Left renal cortex interstitium (tissue), 4 donors: Measurements from ENCODE around the gene TRAPPC1. TPM values are rescaled to one million over a fixed set of nuclear protein-coding genes. Genes with fewer than 3 reads are reported as not detected.

Experiments used
- DNase-seq, 4 donors: peaks; one replicate each; pipeline ENCODE4 v3.0.0-alpha.2; 2013; ENCODE audit warnings: low read depth in 4 of 4, low spot score in 2 of 4, missing footprints in 1 of 4
- polyA plus RNA-seq, 4 donors: library from polyadenylated mRNA; unstranded; fragments of 120-200 nt; gene quantifications; one replicate each; pipeline ENCODE4 v1.2.1, GENCODE V29; 2013; ENCODE audit not compliant: insufficient read length in 4 of 4

TRAPPC1 gene
- polyA plus RNA-seq, 4 donors, result 126 to 157 (median 136) TPM

DNA sequence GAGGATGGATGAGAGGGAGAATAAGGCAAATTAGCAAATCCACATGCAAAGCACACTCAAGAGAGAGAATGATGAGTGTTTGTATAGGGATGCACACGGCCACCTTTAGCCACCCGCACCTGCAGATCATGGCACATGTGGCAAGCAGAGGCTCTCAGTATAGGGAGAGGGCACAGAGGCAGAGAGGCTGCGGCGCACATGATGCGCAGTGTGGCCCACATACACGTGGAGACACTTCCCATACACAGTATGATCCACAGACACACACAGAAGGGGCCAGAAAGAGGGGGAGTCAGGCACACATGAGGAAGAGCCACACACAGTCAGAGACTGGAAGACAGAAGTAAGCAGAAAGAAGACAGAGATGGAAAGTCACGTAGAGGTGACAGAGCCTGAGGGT is 49.7 kb downstream of the TRAPPC1 start:
- DNase-seq, result no peak

DNA sequence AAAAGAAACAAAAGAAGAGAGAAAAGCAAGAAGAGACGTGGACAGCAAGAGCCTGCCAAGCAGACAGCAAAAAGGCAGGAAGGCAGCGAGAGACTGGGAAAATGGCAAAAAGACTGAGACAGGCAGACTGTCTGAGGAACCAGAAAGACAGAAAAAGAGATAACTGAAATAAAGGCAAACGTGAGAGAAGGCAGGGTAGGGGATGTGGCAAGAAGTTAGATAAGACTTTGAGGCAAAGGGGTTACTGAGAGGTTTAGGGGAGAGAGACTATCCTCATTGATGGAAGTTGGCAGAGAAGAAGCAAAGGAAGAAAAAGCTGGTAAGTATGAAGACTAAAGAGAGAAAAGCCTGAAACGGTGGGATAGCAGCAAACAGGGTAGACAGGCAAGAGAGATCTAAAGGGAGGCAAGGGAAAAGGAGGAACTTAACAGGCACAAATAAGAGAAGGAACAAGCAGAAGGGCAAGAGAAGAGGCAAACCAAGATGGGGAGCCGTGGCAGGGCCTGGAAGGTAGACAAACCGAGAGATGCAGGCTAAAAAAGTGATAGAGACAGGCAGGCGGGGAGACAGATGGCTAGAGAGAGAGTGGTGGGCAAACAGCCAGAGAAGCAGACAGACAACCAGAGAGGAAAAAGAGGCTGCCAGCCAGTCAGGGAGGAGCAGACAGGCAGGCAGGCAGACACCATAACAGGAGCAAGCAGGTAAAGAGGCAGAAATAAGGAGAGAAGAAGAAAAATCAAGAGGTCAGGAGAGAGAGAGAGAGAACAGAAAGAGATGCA is 50.3 kb downstream of the TRAPPC1 start:
- DNase-seq, result no peak

Other genes starting within 250 kb of the TRAPPC1 start
- gene TP53, start 244.5 kb downstream of the TRAPPC1 start, polyA plus RNA-seq, result 10 to 100 TPM; 63.1 to 78.2 (median 72.6) TPM
- gene WRAP53, start 243.5 kb downstream of the TRAPPC1 start, polyA plus RNA-seq, result 10 to 100 TPM; 11.1 to 17.6 (median 15.6) TPM
- 10 to 100 TPM; 22.3 to 25.6 (median 23.7) TPM for gene EFNB3, start 226.7 kb downstream of the TRAPPC1 start, polyA plus RNA-seq
- under 1 TPM; 0.16 to 0.47 (median 0.34) TPM for gene DNAH2, start 214.2 kb downstream of the TRAPPC1 start, polyA plus RNA-seq
- 10 to 100 TPM; 14.6 to 35.4 (median 26.1) TPM for gene KDM6B, start 97.7 kb downstream of the TRAPPC1 start, polyA plus RNA-seq
- 10 to 100 TPM; 22.1 to 34.0 (median 28.5) TPM for gene TMEM88, start 76.9 kb downstream of the TRAPPC1 start, polyA plus RNA-seq
- 100 to 1,000 TPM in 2 of 4 donors, 10 to 100 TPM in 2; 68.9 to 144 (median 105) TPM for gene NAA38, start 74.4 kb downstream of the TRAPPC1 start, polyA plus RNA-seq
- 10 to 100 TPM; 19.8 to 29.7 (median 25.3) TPM for gene CYB5D1, start 73.9 kb downstream of the TRAPPC1 start, polyA plus RNA-seq
- gene CHD3, start 43.2 kb downstream of the TRAPPC1 start, polyA plus RNA-seq, result 100 to 1,000 TPM; 142 to 212 (median 180) TPM
- 1 to 10 TPM; 3.0 to 6.1 (median 5.1) TPM for gene RNF227, start 15.7 kb downstream of the TRAPPC1 start, polyA plus RNA-seq
- 10 to 100 TPM in 2 of 4 donors, 1 to 10 TPM in 2; 7.8 to 16.3 (median 12.5) TPM for gene KCNAB3, start 2.1 kb downstream of the TRAPPC1 start, polyA plus RNA-seq
- gene CNTROB, start 260 bp upstream of the TRAPPC1 start, polyA plus RNA-seq, result 10 to 100 TPM; 42.0 to 67.5 (median 57.0) TPM
- under 1 TPM in 3 of 4 donors, not detected in 1; 0.37 to 0.88 (median 0.40) TPM for gene GUCY2D, start 70.7 kb upstream of the TRAPPC1 start, polyA plus RNA-seq
- 1 to 10 TPM in 2 of 4 donors, under 1 TPM in 2; 0.84 to 1.8 (median 0.96) TPM for gene ALOX15B, start 107.1 kb upstream of the TRAPPC1 start, polyA plus RNA-seq
- gene ALOX12B, start 155.8 kb upstream of the TRAPPC1 start, polyA plus RNA-seq, result under 1 TPM; 0.65 to 0.99 (median 0.75) TPM
- under 1 TPM in 1 of 4 donors, not detected in 3; 0.05 TPM for gene ALOXE3, start 186.6 kb upstream of the TRAPPC1 start, polyA plus RNA-seq
- gene HES7, start 192.2 kb upstream of the TRAPPC1 start, polyA plus RNA-seq, result under 1 TPM in 1 of 4 donors, not detected in 3; 0.13 TPM
- 10 to 100 TPM; 19.7 to 37.7 (median 30.8) TPM for gene PER1, start 220.5 kb upstream of the TRAPPC1 start, polyA plus RNA-seq
- 100 to 1,000 TPM; 107 to 139 (median 124) TPM for gene VAMP2, start 231.0 kb upstream of the TRAPPC1 start, polyA plus RNA-seq
- 10 to 100 TPM; 24.1 to 25.9 (median 24.4) TPM for gene TMEM107, start 244.4 kb upstream of the TRAPPC1 start, polyA plus RNA-seq